NCI-H510A (cell line): ENCODE results near the gene ZIC2.
"Not testable (repeated sequence)": the region's sequence is repeated elsewhere in the genome, so short reads cannot be mapped to it uniquely, and the experiment has no call there.

ENCODE experiments used
- DNase-seq: peaks from one replicate; lab custom pipeline; 2025; lab: John Stamatoyannopoulos, UW

ZIC2 gene

GRCh38 chr13:99981735-99982035 lies at the start of gene ZIC2:
ZIC2 (plus strand) TSS chr13:99981784; CDS start chr13:99982065, 281 bp downstream.
- DNase-seq: peak; percentile 65

GRCh38 chr13:99932912-99933311 lies 48.7 kb upstream of the ZIC2 start:
- no peak for DNase-seq

GRCh38 chr13:99935772-99936171 lies 45.8 kb upstream of the ZIC2 start:
- no peak for DNase-seq

- no peak for DNase-seq
These were observed 42.9 kb upstream of the ZIC2 start for GRCh38 chr13:99938635-99939034.

GRCh38 chr13:99941086-99941485 lies 40.5 kb upstream of the ZIC2 start:
- DNase-seq: no peak

GRCh38 chr13:99941911-99942310 lies 39.7 kb upstream of the ZIC2 start:
- DNase-seq: no peak

GRCh38 chr13:99944102-99944501 lies 37.5 kb upstream of the ZIC2 start:
- no peak for DNase-seq

GRCh38 chr13:99944606-99945005 lies 37.0 kb upstream of the ZIC2 start:
- DNase-seq: no peak

- DNase-seq: not testable (repeated sequence)
These were observed 36.1 kb upstream of the ZIC2 start for GRCh38 chr13:99945515-99945914.

GRCh38 chr13:99947666-99948065 lies 33.9 kb upstream of the ZIC2 start:
- DNase-seq: no peak

- no peak for DNase-seq
These were observed 33.2 kb upstream of the ZIC2 start for GRCh38 chr13:99948411-99948810.

- DNase-seq: no peak
These were observed 32.5 kb upstream of the ZIC2 start for GRCh38 chr13:99948907-99949678.

GRCh38 chr13:99949679-99950413 lies 31.7 kb upstream of the ZIC2 start:
- DNase-seq: no peak

GRCh38 chr13:99951666-99952065 lies 29.9 kb upstream of the ZIC2 start:
- DNase-seq: not testable (repeated sequence)

GRCh38 chr13:99953138-99953755 lies 28.3 kb upstream of the ZIC2 start:
- DNase-seq: no peak

GRCh38 chr13:99955107-99955746 lies 26.4 kb upstream of the ZIC2 start:
- no peak for DNase-seq

- DNase-seq: no peak
These were observed 25.7 kb upstream of the ZIC2 start for GRCh38 chr13:99955747-99956472.

GRCh38 chr13:99956473-99957349 lies 24.9 kb upstream of the ZIC2 start:
- no peak for DNase-seq

- no peak for DNase-seq
These were observed 23.0 kb upstream of the ZIC2 start for GRCh38 chr13:99958406-99959126.

- DNase-seq: no peak
These were observed 22.5 kb upstream of the ZIC2 start for GRCh38 chr13:99959127-99959539.
